ENCODE results near the gene DMKN.

DMKN gene

DNA sequence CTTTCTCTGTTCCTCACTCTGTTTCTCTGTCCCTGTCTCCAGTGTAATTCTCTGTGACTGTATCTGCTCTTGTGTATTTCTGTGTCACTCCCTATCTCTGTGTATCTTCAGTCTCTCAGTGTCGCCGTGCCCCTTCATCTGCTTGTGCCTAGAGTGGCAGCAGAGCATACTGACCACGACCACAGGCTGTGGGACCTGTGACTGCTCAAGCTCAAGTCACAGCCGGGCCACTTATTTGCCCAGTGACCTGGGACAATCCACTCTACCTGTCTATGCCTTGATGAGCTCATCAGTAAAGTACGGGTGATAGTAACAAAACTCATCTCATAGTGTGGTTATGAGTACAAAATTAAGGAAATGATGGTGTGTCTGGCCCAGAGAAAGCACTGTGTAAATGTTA, 40.6 kb upstream of the DMKN start:
- no peak for DNase-seq (ENCODE audit: low spot score)
- TF ChIP-seq CTCF (IDR thresholded peaks at IDR 0.05; ENCODE audit: extremely low read depth, missing control alignments) = no peak

DNA sequence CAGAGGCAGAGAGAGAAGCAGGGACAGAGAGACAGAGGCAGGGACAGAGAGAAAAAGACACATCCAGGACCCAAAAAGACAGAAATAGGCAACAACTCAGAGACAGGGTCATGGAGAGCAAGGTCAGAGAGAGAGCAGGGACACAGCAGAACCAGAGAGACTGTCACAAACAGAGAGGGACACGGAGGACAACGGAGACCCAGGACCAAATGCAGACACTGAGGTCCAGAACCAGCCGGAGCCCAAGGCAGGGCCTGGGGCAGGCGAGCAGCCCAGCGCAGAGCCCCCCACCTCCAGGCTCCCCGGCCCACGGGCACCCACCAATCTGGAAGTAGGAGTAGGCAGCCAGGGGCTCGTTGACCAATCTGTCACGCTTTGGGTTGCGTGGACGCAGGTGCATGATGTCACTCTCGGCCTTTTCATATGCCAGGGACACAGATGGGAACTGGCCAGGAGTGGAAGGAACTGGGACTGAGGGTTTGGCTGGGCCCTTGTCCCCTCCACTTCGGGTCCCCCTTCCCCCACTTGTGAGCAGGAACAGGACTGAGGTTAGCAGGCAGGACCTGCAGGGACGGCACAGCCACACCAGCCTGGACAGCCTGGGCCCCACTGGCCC, 40.0 kb upstream of the DMKN start:
- no peak for TF ChIP-seq CTCF (IDR thresholded peaks at IDR 0.05; ENCODE audit: extremely low read depth, missing control alignments)

GRCh38 chr19:35552534-35553384, 39.3 kb upstream of the DMKN start:
- no peak for TF ChIP-seq CTCF (IDR thresholded peaks at IDR 0.05; ENCODE audit: extremely low read depth, missing control alignments)
- no peak for DNase-seq (ENCODE audit: low spot score)

More for the DNA sequence above, 40.0 kb upstream of the DMKN start:
- no peak for DNase-seq (ENCODE audit: low spot score)

- no peak for TF ChIP-seq CTCF (IDR thresholded peaks at IDR 0.05; ENCODE audit: extremely low read depth, missing control alignments)
- DNase-seq (ENCODE audit: low spot score) = no peak
Measured at GRCh38 chr19:35551091-35551810, 37.8 kb upstream of the DMKN start.

DNA sequence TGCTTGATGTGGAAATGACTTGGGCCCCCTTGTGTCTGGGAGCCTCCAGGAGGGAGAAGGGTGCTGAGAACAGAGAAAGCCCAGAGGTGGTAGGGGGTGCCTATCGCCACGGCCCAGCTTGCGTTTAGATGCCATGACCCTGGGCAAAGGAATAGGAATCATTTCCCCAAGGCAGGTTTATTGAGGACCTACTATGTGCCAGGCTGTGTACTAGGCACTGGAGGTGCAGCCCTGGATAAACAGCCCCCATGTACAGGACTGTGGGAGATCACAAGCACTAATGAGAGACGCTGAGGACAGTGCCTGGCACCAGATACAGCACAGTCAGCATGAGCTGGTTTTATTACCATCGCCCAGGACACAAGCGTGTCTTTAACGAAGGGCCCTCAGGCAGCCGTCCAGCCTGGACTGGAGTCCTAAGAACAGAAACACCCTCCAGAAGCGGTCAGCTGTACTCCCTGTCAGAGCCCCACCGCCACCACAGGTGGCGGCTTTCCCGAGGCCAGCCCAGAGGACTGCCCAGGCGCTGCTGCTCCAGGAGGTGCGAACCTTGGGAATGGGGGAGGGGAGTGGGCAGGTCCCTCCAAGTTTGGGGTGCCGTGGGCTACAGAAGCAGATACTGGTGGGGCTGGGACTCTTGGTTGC, 36.6 kb upstream of the DMKN start:
- TF ChIP-seq CTCF (IDR thresholded peaks at IDR 0.05; ENCODE audit: extremely low read depth, missing control alignments) = no peak
- no peak for DNase-seq (ENCODE audit: low spot score)

DNA sequence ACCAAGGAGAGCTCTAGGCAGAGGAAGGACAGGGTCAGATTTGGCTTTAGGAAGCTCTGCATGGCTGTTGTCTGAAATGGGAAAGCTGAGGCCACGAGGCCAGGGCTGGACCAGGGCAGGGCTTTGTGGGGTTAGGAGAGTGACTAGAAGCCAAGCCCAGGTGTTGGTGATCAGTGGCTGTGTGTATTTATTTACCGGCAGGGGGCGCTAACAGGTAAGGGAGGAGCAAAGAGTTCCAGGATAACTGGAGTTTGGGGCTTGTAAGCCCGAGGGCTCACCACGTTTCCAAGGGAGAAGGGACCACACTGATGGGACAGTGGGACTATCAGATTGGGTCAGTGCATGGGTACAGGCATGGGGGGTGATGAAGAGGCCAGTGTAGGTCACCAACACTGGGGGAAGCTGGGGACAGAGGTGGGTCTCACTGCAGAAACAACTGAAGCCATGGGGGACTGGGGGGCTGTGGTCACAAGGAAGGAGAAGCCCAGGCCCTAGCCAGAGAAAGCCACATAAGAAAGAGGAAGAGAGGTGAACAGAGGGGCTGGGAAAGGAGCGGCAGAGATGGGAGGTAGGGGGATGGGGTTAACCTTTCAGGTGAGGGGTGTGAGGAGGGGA, 35.8 kb upstream of the DMKN start:
- peak; percentile 84 for DNase-seq (ENCODE audit: low spot score)
- TF ChIP-seq CTCF (IDR thresholded peaks at IDR 0.05; ENCODE audit: extremely low read depth, missing control alignments) = peak; percentile 71

Measured in GM20000 (cell line).